Ectodermal cell (in vitro differentiated cells): ENCODE results near the gene EIF6.

Source experiments
- H3K27ac ChIP-seq: 2 replicates; pipeline ENCODE4 v1.7.0; 2013; ENCODE audit warnings: mild to moderate bottlenecking, low read depth, low read length; ENCODE audit not compliant: insufficient read depth, poor library complexity, severe bottlenecking
- H3K27me3 ChIP-seq: 2 replicates; pipeline ENCODE4 v1.7.0; 2013; ENCODE audit warnings: mild to moderate bottlenecking, low read length; ENCODE audit not compliant: insufficient read depth, control insufficient read depth, poor library complexity, severe bottlenecking
- H3K36me3 ChIP-seq: one replicate; pipeline ENCODE4 v1.7.0; 2013; ENCODE audit warnings: low read length; ENCODE audit not compliant: control insufficient read depth, insufficient read depth
- H3K4me1 ChIP-seq: one replicate; pipeline ENCODE4 v1.7.0; 2013; ENCODE audit warnings: low read length; ENCODE audit not compliant: control insufficient read depth, insufficient read depth
- H3K4me3 ChIP-seq: 2 replicates; pipeline ENCODE4 v1.7.0; 2013; ENCODE audit warnings: low read depth, low read length, control low read depth; ENCODE audit not compliant: insufficient read depth
- H3K9me3 ChIP-seq: 2 replicates; pipeline ENCODE4 v1.7.0; 2013; ENCODE audit warnings: mild to moderate bottlenecking, low read length, moderate library complexity; ENCODE audit not compliant: control insufficient read depth
- WGBS, 2 experiments: methylation state at CpG; one replicate each; pipeline ENCODE4 v1.1.7; 2013; ENCODE audit warnings: missing lambda C conversion rate in 2 of 2; 5-methylcytosine and 5-hydroxymethylcytosine counted together

Gene EIF6

GRCh38 chr20:35240083-35240810, 44.3 kb downstream of the EIF6 start:
- Histone ChIP-seq H3K9me3 (no peaks in the 10 kb centered on the region), H3K4me1 (no peaks in the 10 kb centered on the region), H3K27ac (no peak overlapping the region), H3K36me3 (no peaks in the 10 kb centered on the region), H3K27me3 (no peaks in the 10 kb centered on the region), H3K4me3 (no peak overlapping the region)
- 81 to 85% methylated on average over 5 of the region's 5 CpGs for WGBS, 2 experiments

- WGBS, 2 experiments: 89 to 93% methylated on average over 5 of the region's 5 CpGs
- H3K9me3 ChIP-seq: no peaks in the 10 kb centered on the region
- H3K27ac ChIP-seq: no peak overlapping the region
- no peak overlapping the region for H3K4me3 ChIP-seq
- H3K36me3 ChIP-seq: no peaks in the 10 kb centered on the region
- no peaks in the 10 kb centered on the region for H3K27me3 ChIP-seq
- no peaks in the 10 kb centered on the region for H3K4me1 ChIP-seq
These were observed 45.8 kb downstream of the EIF6 start for GRCh38 chr20:35238735-35239134.

- Histone ChIP-seq H3K9me3 (no peaks in the 10 kb centered on the region), H3K27ac (no peak overlapping the region), H3K4me1 (no peaks in the 10 kb centered on the region), H3K4me3 (no peak overlapping the region), H3K36me3 (no peaks in the 10 kb centered on the region), H3K27me3 (no peaks in the 10 kb centered on the region)
- WGBS, 2 experiments: 92 to 95% methylated on average over 4 of the region's 4 CpGs
These were observed 46.4 kb downstream of the EIF6 start for GRCh38 chr20:35238170-35238569.

- Histone ChIP-seq H3K9me3 (no peaks in the 10 kb centered on the region), H3K4me1 (no peaks in the 10 kb centered on the region), H3K27ac (no peak overlapping the region), H3K27me3 (no peaks in the 10 kb centered on the region), H3K4me3 (no peak overlapping the region), H3K36me3 (no peaks in the 10 kb centered on the region)
These were observed 47.1 kb downstream of the EIF6 start for GRCh38 chr20:35237486-35237885.

GRCh38 chr20:35235881-35236280, 48.7 kb downstream of the EIF6 start:
- WGBS, 2 experiments: 96 to 97% methylated on average over 6 of the region's 6 CpGs
- Histone ChIP-seq H3K9me3 (no peaks in the 10 kb centered on the region), H3K27ac (no peak overlapping the region), H3K4me3 (no peak overlapping the region), H3K27me3 (no peaks in the 10 kb centered on the region), H3K4me1 (no peaks in the 10 kb centered on the region), H3K36me3 (no peaks in the 10 kb centered on the region)

GRCh38 chr20:35232575-35232974, 52.0 kb downstream of the EIF6 start:
- no peak overlapping the region for H3K4me3 ChIP-seq
- peaks cover 20% of the 10 kb centered on the region for H3K27me3 ChIP-seq
- H3K9me3 ChIP-seq: no peaks in the 10 kb centered on the region
- no peaks in the 10 kb centered on the region for H3K4me1 ChIP-seq
- no peaks in the 10 kb centered on the region for H3K36me3 ChIP-seq
- 88 to 89% methylated on average over 2 of the region's 2 CpGs for WGBS, 2 experiments
- H3K27ac ChIP-seq: no peak overlapping the region
